ENCODE measurements around the gene PHLDA1.

GRCh38 chr12:76043377-76043776 is 11.8 kb upstream of the PHLDA1 start:
- TF ChIP-seq CTCF (optimal IDR thresholded peaks at IDR 0.05 in 1 of 3, IDR thresholded peaks at IDR 0.05 in 1 of 3, conservative IDR thresholded peaks at IDR 0.05 in 1 of 3; ENCODE audit: extremely low read depth in 1 of 3, insufficient read depth in 2 of 3, low read length in 3 of 3) (no peak), EZH2 (IDR thresholded peaks at IDR 0.05; ENCODE audit: low read length) (no peak)

Data from keratinocyte (primary cell).